Stimulated activated CD8-positive, alpha-beta memory T cell treated with anti-CD3 and anti-CD28 coated beads, Interleukin-7, amount 100 ng/mL, for 48 hours (primary cell): ENCODE measurements around the gene KRT4.

Experiments
- DNase-seq, 2 donors: peaks; one replicate each; pipeline ENCODE4 v3.0.0-alpha.2; 2020; ENCODE audit warnings: low read depth in 1 of 2; ENCODE audit errors: extremely low read depth in 1 of 2

Gene KRT4

DNA sequence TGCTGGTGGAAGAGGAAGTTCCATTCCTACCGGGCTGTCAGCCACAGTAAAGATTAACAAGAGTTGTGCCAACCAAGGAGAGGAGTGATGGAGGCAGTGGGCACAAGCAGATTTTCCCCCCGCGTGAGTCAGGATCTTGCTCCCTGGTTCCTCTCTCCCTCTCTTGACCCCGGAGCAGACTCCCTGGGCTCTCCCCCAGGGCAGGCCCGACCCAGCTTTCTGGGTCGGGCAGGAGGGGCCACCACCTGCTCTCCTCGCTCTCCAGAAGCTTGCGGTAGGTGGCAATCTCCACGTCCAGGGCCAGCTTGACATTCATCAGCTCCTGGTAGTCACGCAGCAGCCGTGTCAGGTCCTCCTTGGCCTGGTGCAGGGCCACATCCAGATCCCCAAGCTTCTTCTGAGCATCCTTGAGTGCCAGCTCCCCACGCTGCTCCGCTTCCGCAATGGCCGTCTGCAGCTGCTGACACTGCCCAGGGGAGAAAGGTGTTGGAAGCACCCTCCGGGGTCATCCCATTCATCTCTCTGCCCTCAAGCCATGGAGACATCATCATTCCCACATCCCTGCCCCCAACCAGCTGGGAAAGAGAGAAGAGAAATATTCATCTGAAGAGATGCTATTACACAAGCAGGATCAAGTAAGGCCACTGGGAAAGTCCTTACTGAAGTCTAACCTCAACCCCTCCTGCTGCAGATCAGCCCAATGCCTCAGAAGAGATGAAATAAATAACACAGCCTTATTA, 9.0 kb upstream of the KRT4 start:
- no peak for DNase-seq

DNA sequence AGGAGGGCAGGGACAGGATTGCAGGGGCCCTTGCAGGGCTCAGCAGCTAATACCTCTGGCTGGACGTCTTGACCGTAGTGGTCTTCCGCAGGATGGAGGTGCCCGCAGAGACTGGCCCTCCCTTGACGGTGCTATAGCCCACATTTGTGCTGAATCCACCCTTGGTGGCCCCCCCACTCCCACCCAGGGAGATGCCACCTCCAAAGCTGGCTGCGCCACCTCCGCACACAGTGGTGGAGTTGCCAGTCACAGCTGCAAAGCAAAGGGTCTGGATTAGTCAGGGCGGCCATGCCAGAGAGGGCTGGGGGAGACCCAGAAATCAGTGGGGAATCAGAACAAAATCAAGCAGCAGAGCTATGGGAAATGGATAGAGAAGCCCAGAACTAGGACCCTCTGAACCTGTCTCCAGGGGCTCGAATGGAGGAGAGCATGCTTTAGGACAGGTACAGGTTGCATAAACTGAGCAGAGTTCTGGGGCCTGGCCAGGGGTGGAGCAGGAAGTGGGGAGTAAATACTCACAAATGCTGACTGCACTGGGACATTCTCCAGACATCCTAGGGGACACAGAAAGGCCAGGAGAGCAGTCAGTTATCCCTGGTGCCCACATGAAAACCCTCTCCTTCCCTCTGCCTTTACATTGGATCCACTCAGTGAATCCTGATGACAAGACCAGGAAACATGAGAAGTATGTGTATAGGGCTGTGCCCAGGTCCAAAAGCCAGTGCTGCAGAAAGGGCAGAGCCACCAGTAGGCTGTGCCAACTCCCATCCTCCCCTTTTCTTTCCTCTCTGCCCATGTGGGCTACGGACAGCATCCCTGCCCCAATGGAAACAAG, 8.1 kb upstream of the KRT4 start:
- DNase-seq = no peak

DNA sequence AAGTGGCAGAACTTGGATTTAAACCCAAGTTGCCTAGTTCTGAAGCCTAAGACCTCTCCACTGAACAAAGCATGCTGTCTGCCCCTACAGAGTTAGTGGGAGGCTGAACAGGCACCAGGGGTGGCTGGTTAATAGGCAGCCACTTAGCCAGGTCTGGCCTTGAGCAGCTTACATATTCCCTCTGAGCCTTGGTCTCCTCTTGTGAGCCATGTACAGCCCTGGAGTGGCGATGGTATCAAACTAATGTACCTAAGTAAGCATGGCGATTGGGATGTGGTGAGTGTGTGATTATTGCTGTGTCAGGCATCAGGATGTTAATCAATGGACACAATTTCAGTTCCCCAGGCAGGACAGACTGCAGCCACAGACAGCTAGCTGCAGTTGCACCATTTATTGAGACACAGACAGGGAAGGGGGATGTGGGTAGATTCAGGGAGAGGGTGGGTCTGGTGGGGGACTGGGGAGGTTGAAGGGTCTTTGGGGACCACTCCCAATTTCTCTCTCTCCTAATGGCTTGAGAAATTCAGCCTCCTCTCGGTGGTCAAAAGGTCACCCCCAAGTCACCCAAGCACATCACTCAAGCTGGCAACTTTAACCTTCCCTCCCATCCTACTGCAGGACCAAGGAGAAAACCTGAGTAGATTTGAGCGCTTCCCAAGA, 7.3 kb upstream of the KRT4 start:
- DNase-seq = no peak

DNA sequence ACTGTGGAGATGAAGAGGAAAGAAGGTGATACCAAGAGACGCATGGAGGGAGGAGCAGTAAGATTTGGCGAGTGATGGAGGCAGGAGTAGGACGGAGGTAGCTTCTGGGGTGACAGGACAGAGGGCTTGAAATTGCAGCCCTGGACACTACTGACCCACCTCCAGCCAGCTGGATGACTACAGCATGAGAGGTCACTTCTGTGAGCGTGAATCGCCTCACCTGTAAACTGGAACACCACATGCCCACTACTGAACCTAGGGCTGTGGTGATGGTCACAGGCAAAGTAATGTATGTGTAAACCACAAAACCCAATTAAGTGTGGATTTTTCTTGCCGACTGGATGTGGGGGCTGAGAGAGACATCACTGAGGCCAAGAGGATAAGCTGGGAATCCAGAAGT, 6.6 kb upstream of the KRT4 start:
- no peak for DNase-seq

DNA sequence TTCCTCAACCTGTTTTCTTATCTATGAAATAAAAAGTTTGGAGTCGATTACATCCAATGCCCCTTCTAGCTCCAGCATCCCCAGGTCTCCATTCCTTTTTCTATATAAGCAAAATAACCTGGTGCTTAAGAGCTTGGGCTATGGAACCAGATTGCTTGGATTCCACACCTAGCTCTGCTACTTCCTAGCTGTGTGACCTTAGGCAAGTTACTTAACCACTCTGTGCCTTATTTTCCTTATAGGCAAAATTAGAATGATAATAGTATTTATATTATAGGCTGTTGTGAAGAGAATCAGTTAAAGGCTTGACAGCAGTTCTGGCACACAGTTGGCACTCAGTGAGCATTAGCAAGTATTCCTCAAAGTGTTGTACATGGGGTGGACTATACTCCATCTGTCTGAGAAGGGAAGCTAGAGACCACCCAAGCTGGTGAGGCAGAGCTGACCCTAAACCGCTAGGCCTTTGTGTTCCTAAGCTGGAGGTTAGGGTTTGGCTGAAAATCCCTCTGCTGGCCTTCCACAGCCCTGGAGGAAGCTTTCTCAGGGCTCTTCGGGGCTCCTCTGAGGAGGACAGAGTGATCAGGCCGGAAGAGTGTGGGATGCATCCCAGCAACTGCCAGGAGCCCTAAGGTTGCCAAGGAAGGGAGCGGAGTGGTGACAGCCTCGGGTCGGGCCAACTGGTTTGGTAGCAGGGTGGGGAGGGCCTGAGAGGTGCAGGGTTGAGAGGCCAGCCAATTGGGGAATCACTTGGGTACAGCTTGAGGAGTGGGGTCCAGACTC, 6.0 kb upstream of the KRT4 start:
- DNase-seq = no peak

DNA sequence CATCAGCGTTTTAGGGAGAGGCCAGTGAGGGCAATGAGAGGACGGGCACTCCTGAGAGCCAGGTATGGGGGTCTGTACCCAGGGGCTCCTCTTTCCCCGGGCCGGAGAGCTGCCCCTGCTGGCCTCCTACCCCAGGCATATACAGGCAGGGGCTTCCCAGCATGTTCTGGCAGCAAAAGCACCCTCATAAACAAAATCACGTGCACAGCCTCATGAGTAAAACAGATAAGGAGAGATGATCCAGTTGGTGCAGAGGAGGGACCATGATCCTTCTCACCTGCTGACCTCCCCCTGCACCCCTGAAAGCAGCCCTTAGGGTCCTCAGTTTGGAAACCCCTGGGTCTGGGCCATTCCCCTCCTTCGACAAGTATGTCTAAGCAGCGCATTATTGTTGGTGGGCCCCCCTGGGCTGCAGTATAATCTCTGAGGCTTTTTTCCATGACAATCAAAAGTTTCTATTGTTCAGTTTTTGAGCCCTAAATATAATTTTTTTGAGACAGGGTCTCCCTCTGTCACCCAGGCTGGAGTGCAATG, 5.0 kb upstream of the KRT4 start:
- no peak for DNase-seq

DNA sequence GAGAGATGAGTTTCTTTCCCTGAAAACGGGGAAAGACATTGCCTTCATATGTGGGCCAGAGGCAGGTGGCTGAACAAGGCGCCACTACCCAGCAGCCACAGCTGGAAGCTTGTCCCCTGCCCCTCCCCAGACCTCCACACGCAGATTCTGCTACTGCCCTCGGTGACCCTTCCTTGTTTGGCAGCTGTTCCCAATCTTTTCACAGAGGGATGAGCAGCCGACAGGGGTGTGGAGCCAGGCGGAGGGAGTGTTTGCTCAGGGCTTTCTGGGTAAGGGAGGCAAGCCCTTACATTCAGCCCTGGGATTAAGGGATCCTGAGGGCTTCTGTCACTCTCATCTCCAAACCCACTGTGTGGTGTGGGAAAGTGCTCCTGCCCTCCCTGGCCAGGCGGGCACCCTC, 4.5 kb upstream of the KRT4 start:
- no peak for DNase-seq

DNA sequence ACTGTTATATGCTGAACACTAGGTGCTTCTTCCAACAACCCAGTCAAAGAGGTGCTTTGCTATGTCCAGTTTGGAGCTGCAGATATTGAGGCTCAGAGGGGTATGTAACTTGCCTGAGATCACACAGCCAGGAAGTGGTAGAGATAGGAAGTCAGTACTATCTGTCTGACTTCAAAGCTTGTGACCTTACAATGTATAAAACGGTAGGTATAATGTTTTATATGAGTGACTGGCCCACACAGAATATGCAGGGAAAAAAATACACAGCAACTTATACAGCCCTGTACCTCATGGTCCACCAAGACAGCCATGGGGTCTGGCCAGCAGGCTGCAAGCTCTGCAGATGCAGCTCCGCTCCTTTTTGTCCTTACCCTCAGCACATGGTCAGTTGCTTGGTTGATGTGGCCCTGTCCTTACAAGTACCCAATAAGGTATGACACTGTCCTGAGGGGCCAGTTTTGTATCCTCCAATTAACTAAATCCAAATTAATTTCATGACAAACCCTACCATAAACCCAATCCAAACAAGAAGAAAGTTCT, 3.9 kb upstream of the KRT4 start:
- DNase-seq = no peak

DNA sequence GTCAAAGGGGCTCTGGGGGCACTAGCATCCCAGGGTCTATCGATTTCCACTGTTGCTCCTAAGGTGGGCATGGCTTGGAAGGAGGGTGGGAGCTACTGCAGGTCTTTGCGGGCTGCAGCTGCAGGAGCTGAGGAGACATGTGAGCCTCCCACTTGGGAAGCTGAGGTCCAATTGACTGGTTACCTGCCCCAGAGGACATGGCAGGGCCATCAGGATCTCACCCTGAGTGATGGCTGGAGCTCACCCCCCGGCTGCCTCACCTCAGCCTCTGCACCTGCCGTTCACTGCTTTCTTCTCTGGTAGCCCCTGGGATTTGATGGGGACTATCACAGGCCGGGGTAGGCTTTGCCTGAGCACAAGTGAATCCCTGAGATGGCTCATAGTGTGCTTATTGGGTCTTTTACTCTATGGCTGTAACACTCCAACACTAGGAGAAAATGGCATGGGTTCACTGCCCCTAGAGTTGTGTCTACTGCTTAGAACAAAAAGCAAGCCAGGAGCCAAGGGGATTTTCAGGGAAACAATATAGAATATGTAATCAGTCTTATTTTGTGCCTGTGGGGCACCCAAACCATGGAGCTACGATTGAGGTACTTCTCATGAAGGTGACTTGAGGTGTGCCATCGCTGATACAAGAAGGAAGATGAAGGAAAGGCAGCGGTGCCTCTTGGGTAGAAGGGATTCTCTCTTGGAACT, 3.2 kb upstream of the KRT4 start:
- no peak for DNase-seq

DNA sequence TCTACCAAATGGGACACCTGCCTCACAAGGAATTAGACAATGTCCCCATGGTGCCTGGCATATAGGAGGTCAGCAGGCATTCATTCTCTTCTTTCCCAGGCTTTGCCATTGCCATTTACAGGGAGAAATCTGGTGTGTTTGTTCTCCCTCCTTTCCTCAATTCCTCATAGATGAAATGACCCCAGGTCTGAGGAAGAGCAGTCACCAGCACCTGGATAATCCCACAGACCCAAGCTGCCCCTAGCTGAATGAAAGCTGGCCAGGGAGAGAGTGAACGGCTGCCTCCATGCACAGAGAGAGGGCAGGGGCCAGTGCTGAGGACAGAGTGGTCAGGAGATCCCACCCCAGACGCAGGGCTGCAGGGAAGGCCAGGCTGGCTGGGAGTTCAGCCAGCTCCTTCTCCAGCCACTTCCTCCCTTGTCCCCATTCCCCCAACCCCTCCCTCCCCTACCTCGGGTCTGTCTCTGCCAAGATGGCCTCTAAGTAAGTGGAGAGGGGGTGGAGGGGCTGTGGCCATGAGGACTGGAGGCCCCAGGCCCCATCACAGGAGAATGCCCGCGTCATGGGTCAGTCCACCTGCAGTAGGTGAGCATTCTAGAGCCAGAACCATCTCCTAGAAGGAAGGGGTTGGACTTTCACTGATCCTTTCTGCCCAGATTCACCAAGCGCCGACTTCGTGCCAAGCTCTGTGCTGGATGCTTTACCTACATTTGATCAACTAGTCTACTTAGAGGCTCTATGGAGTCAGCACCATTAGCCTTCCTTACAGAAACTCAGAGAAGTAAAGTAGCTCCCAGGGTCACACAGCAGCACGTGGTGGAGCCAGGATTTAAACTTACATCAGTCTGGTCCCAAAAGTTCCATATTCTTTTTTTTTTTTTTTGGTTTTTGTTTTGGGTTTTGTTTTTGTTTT, 2.0 kb upstream of the KRT4 start:
- DNase-seq = no peak

DNA sequence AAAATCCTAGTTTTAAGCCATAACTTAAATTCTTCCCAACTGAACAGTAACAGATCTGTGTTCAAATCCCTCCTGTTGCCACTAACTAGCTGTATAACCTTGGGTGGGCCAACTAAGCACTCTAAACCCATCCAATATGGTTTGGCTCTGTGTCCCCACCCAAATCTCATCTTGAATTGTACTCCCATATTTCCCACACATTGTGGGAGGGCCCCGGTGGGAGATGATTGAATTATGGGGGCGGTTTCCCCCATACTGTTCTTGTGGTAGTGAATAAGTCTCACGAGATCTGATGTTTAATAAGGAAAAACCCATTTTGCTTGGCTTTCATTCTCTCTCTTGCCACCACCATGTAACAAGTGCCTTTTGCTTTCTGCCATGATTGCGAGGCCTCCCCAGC, 1.2 kb upstream of the KRT4 start:
- no peak for DNase-seq

DNA sequence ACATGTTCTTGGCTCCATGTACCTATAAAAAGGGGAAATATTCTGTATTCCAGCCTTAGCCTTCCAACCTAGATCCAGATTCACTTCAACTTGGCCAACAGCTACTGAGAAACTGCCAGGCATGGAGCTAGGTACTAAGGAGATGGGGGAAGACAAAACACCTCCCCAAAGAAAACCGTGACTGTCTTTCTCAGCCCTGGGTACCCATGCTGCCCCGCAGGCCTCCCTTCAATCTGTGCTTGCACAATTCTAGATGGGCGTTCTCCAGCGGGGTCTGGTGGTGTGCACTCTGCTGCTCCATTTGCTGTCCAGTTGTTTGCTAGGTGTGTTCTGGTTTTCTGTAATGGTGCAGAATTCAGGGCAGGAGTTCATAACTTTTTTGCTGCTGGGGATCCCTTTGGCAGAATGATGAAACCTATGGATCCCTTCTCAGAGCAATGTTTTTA, 817 bp upstream of the KRT4 start:
- no peak for DNase-seq

DNA sequence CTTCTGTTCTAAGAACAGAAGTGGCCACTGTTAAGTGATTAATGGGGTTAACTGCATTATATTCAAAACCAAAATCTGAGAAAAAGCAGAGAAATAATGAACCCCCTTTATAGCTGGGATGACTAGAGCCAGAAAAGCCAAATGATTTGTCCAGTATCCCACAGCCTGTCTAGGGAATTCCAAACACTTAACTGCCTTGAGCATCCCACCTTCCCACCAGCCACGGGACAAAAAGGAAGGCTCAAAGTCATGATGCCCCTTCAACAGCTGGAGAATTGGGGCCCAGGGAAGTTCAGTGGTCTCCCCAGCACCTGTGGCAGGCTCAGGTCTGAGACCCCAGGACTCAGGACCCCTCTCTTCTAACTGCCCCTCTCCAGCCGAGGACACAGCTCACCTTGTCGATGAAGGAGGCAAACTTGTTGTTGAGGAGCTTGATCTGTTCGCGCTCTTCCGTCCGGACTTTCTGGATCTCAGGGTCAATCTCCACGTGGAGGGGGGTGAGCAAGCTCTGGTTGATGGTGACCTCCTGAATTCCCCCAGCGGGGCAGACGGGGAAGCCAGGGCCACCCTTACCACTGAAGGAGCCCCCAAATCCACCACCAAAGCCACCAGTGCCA, 605 bp downstream of the KRT4 start:
- no peak for DNase-seq

DNA sequence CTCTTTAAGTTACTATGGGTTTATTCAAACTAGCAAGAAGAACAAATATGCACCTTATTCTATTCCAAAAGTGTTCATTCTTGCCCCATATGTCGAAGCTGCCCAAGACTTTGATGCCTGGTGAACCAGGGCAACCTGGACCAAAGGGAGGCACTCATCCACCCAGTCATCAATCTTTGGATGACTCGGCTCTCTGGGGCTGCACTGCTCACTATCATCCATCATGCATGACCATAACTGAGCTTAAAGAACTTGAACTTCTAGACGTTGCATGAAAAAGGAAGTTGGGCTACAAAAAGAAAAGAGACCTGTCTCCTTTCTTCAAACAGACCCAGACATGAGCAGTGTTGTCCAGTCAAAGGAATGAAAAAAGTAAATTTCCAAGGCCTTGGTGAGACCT, 1.2 kb downstream of the KRT4 start:
- DNase-seq = no peak

DNA sequence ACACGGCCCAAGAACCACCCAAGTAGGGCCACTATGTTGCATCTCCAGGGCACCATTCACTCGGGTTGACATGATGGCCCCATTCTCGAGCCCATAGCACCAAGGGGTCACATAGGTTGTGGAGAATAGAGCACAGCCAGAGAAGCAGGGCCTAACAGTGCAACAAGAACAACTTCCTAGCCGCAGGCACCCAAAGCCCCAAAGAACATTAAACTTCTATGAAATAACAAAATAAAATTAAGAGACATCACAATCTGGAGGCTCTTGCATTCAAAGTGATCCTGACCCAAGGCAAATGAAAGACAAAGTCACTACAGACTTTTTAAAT, 1.9 kb downstream of the KRT4 start:
- no peak for DNase-seq

DNA sequence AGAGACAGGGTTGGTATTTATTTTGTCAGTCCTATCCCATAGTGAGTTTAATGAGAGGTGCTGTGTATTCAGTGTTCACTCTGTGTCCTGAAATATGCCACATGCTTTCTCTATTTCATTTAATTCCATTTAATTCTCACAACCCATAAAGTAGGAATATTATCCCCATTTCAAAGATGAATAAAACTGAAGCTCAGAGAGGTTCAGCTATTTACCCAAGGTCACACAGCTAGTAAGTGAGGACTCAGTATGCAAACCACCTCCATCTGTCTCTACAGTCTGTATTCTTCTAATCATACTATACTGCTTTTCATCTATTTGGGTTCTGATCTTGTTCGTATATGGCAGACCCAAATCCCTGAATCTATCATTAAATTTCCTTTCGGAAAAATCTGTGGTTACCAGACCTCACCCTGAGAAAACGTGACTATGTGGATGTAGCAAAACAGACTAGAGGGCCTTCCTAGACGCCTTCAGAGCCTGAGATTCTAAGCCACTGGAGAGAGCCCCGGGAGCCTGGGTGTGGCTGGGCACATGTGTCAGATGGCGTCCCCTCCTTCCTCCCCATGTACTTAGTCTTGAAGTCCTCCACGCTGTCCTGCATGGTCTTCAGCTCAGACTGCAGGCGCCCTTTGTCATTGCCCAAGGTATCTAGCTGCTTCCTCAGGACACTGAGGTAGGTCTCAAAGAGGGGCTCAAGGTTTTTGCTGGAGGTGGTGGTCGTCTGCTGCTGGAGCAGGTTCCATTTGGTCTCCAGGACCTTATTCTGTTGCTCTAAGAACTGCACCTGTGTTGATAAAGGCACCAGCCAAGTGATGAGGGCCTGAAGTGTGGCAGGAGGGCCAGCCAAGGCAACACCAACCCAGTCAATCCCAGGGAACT, 2.5 kb downstream of the KRT4 start:
- no peak for DNase-seq

DNA sequence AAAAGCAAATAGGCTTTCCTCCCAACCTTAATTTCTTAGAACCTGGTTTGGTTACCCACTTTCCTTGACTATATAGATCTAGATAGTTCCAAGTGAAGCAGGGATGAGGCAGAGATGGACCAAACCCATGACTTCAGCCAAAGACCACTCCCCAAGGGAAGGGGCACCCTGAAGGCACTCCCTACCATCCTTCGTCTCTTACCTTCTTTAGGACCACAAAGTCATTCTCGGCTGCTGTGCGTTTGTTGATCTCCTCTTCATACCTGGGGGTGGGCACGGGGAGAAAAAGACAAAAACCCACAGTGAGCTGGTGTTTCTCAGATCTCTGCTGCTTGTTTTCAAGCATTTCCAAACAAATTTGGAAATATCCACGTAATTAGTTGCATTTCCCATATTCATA, 3.4 kb downstream of the KRT4 start:
- DNase-seq = no peak

DNA sequence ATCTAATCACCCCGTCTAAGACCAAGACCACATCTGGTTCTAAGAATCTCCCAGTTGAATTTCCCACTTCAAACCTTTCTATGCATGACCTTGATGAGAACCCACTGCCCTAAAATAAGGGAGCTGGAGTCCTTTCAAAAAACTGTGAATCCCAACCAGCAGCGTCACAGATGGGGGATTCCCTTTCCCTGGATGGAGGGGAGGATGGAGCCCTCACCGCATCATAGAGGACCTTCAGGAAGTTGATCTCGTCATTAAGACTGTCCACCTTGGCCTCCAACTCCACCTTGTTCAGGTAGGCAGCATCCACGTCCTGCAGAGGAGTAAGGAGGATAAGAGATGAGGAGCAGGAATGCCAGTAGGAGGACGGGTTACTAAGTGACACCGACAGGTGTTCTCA, 4.8 kb downstream of the KRT4 start:
- no peak for DNase-seq
